AG08396 (cell line): ENCODE data around the gene ZNF277.
A peak's percentile ranks its signal among the peaks of the same experiment; 100 is the strongest.

ENCODE experiments used
- DNase-seq: peaks from one replicate; pipeline ENCODE4 v3.0.0; 2012; ENCODE audit warnings: low spot score, mixed read lengths

ZNF277 gene, protein sequence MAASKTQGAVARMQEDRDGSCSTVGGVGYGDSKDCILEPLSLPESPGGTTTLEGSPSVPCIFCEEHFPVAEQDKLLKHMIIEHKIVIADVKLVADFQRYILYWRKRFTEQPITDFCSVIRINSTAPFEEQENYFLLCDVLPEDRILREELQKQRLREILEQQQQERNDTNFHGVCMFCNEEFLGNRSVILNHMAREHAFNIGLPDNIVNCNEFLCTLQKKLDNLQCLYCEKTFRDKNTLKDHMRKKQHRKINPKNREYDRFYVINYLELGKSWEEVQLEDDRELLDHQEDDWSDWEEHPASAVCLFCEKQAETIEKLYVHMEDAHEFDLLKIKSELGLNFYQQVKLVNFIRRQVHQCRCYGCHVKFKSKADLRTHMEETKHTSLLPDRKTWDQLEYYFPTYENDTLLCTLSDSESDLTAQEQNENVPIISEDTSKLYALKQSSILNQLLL

DNA sequence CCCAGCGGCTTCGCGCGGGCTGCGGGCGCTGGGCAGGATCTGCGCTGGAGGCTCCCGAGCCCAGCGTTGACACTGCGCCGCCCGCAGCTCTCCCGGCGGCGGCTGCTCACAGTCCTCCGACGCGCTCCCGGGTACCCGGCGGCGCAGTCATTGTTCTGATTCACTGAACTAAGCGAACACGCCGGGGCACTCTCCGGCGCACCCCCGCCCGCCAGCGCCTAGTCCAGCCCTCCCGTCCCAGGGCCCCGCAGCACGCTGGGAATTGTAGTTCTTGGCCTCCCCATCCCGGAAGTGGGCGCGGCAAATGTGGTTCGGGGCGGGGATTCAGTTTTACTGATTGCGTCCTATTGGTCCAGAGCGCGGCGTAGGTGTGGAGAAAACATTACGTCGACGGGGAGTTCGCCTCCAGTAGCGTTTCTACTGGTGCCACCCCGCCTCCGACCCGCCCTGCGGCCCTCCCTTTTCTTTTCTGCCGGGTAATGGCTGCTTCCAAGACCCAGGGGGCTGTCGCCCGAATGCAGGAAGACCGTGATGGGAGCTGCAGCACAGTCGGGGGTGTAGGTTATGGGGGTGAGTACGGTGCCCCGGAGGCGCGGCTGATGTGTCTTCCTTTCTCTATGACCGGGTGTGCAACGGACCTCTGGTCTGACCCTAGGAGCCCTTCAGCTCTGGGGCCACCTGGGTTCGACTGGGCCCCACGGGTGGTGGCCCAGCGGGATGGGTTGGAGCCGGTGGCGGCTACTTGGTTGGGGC, at the start of gene ZNF277, which contains the start of gene DOCK4:
Gene ZNF277, plus strand, starts transcription at position 458 of the 753 bp plus-strand sequence. Its CDS starts 22 bp downstream, at position 480.
Gene DOCK4, minus strand, starts transcription at position 162 of the 753 bp plus-strand sequence. CDS start 261 bp downstream, outside the sequence.
- DNase-seq = peak; percentile 95

DNA sequence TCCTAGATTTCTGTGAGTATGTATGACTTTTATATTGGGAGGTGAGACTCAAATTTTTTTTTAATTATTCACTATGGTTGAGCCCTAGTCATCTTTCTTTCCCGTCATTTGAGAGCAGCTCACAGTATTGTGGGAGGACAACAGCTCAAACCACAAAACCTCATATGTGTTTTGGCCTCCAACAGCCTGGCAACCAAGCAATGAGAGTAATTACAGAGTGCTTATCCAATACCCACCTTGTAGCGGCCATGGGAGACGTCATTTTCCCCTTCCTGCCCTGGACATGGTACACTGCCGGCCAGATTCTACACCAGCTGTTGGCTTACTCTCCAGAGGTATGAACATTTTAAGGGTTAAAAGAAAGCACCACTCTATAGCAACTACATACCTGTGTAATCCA, 49.4 kb upstream of the ZNF277 start:
- peak; percentile 24 for DNase-seq

DNA sequence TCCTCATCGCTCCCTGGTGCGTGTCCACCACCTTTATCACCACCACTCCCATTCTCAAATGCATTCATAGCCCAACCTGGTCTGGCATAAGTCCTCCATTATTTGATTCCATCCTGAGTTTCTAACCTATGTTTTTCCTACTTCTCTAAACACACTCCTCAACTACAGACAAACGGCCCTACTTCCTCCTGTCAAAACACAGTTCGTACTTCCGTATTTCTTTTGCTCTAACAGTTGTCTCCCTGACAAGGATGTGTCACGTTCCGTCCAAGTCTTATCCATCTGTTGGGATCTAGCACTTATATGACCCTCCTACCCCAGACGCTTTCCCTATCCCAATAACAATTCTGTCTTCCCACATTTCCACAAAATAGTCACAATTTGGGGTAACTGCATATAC, 47.1 kb upstream of the ZNF277 start:
- DNase-seq = no peak

DNA sequence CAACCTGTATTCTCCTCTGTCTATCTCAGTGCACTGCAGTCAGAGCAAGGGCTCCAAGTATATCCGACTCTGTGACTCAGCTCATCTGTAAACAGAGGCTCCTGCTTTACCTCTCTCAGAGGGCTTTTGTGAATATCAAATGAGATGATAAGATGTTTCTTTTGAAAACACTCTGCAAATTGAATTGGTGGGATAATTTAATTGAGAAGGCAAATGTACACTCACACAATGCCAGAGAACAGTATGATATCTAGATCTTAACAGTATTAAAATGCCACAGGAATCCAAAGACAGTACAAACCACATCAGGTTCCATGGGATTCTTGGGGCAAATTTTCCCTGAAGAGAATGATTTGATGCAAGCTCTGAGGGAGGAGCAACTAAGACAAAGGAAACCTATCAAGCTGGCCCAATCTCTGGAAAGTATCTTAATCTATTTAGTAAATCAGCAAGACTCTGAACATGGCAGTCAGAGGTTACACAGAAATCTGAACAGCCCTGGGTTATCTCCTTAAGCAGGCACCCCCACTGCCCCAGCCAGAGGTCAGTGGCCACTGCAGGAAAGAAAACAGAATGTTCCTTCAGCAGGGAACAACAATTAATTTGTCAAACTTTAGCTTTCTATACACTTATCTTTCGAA, 46.2 kb upstream of the ZNF277 start:
- no peak for DNase-seq

DNA sequence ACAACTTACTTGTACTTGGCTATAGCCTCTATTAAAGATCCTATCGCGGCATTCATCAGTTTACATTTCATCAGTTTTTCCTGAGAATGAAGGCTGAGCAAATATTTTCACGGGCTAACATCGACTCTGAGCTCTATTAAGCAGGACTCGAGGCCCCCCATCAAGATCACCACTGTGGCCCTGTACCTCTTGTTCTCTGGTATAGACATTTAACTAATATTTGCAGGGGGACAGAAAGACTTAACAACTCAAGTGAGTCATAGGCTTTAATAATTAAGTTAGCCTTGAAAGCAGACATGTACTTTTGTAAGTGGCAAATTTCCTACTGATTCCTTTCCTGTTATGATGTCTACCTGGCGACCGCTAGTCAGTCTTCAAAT, 45.7 kb upstream of the ZNF277 start:
- no peak for DNase-seq

DNA sequence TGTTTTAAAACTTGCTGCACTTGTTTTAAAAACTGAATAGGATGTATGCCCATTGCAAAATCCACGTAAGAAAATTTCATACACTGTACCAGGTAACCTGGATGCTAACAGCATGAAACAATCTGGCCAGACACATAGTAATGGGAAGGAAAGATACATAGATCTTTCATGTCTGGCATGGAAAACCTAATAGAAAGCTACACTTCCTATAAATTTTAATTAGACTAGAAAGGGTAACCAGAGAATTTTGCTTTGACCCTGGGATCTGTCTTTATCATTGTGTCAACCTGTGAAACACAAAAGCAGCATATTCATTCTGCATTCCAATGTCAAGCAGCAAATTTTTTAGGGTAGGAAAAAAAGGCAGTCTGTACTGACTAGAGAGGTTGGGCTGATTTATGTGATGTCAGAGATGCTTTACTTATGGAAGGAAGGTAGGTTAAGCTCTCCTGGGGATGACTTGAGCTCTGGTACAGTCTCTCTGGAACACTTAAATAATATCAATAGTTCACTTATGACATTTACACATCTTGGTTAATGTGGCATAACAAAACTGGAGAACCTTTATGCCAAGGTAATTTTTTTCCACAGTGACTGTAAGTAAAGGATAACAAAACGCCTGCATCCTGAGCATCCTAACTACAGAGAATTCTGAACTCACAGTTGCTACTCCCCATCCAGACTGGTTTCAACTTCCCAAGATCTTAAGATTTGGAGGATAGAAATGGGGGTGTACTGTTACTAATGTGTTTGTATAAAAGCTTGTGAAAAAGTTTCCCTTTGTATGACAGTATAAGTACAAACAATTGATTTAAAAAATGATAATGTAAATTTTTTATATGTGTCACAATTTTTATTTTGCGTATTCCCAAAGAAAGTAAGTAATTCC, 45.0 kb upstream of the ZNF277 start:
- no peak for DNase-seq

DNA sequence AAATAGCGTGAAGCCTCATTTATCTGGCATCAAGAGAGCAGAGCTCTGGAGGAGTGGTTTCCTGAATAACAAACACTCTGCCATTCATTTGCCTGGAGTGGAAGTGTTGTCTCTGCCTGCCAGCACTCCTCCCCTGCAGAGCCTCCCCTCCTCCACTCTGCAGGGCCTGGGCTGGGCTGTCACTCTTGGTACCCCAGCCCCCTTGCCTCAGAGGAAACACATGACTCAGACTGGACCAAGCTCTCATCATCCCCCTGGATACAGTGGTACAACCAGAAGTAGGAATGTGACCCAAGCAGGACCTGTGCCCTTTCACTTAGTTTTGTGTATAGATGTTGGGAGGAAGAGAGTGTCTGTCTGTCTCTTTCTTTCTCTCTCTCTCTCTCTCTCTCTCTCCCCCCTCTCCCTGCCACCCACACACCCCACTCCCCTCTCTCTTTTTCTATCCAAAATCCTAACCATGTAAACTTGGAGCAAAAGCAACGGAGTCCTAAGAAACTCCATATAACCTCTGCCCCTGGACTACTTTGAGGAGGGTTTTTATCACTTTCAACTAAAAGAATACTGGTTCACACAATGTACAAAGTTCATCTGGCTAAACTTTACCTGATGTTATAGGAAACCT, 44.2 kb upstream of the ZNF277 start:
- peak; percentile 33 for DNase-seq

DNA sequence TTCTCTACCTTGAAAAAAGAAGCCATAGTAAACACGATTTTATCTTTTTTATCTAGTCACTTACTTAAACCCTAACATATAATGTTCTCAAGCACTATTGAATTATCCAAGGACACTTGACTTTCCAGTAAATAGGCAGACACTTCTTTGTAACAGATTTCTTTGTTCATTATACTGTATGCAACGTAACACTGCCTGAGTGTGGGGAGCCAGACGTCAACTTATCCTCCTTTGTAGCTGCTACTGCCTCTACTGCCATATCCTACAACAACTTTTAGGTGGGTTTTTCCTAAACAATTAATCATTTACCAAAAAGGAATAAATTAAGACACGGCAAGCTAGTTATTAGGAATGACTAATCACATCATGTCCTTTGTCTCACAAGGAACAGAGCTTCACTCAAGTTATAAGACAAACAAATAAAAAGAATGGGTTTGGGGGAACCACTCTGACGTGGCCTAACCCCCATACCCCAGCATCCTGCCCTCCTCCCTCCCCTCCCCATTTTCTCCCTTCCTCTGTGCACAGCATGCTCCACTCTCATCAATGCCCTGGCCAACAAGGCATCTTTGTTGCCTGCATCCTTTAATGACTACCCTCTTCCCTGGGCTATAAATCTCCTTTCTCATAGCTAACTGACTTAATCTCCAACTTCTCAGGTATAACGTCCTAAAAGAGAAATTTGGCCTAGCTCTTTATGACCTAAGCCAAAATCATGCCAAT, 43.5 kb upstream of the ZNF277 start:
- no peak for DNase-seq

DNA sequence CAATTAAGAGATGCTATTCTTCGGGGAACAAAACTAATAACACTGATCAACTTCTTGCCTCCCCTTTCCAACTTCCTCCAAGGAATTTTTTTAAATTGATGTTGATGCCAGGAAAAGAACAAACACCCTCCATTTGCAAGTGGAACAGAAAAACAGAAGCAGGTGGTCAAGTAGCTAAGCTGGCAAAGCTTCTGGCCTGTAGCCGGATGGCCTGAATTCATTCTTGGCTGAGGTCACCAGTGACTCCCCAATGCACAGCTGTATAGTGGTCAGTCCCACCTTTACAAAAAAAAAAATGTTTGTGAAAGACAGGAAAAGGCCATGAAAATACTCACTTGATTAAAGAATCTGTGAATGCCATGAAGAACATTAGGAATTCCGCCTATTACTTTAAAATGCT, 39.3 kb upstream of the ZNF277 start:
- DNase-seq = no peak

DNA sequence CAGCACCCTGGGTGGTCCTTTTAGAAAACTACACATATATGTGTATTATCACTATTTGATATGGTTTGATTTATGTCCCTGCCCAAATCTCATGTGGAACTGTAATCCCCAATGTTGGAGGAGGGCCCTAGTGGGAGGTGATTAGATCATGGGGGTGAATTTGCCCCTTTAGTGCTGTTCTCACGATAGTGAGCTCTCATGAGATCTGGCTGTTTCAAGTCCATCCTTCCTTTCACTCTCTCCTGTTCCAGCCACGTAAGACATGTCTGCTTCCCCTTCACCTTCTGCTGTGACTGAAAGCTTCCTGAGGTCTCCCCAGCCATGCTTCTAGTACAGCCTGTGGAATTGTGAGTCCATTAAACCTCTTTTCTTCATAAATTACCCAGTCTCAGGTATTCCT, 37.6 kb upstream of the ZNF277 start:
- DNase-seq = no peak

DNA sequence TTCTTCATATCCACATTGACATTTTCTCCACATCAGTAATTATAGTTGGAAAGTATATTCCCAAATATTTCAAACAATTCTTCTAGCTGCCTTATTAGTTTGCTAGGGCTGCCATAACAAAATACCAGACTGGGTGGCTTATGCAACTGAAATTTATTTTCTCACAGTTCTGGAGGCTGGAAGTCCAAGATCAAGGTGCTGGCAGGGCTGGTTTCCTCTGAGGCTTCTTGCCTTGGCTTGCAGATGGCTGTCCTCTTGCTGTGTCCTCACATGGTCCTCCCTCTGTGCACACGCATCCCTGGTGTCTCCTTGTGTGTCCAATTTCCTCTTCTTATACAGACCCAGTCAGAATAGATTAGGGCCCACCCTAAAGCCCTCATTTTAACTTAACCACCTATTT, 34.8 kb upstream of the ZNF277 start:
- DNase-seq = no peak

DNA sequence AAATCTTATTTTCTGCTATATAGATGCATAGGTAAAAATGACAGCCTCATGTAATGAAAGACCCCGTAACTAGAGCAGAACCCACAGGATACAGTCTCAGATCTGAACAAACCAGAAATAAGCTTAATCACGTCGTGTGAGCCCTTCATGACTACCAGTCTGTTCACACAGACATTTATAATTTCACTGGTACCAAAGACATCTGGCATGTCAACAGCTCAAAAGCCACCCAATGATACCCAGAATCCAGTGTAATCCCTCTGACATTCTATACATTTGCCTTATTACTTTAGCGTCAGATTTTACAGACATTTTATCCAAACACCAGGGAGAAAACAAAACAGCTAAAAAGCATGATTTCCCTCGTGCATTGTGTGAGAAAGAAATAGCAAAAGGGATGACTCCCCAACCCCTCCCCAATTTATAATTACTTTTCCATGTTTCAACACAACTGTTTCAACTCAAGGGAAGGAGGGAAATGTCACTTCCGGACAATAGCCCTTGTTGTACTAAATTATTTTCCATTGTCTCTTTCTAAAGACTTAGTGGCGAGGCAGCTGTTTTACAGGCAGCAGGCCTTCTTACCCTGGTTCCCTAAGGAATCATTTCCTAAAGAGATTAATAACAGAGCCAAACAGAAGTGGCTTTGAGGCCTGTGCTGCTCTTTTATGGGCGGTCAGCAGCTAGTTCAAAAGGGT, 33.5 kb upstream of the ZNF277 start:
- DNase-seq = no peak

DNA sequence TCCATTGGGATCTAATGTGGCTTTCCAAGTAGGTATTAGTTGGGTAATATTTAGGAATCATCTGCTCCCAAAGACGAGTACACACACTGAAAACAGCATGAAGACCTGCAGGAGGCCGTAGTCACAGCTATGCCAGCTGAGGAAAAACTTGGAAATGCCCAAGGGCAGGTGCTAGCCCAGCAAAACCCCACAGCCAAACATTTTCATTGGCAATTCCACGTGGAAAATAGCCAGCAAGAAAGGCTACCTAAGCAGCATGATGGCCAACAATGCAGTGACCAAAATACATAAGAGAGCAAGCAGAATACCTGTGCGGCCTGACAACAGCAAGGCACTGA, 33.0 kb upstream of the ZNF277 start:
- no peak for DNase-seq

DNA sequence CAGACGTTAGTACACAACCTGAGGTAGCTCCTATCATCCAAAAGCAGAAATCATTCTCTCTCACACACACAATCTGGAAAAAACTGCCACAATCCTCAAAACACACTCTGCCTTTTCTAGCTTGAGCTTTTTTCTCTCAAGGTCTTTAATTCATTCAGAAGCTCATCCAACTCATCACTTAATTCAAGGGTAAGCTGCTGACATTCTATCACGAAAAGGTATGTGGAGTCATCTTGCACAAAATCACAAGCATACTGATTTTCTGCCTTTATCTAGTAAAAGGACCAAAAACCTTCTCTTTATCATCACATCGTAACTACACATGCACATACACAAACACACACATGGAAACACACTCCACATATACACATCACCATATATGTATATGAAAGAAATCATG, 32.3 kb upstream of the ZNF277 start:
- DNase-seq = no peak

DNA sequence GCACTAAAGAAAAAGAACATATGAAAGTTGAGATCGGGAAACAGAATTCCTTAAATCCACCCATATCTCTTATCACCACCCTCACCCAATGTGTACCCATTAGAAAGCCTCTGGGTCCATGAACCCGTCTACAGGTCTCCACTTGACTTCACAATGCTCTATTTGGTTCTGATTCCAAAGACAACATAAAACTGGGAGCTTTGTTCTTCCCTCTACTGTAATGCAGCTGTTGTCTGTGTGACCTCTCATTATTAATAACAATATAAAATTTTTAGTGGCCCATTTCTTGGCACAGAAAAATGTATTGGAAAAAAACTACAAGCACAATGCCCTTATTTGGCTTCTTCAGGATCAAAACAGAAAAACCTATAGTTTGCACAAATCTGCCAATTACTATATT, 30.3 kb upstream of the ZNF277 start:
- DNase-seq = no peak

DNA sequence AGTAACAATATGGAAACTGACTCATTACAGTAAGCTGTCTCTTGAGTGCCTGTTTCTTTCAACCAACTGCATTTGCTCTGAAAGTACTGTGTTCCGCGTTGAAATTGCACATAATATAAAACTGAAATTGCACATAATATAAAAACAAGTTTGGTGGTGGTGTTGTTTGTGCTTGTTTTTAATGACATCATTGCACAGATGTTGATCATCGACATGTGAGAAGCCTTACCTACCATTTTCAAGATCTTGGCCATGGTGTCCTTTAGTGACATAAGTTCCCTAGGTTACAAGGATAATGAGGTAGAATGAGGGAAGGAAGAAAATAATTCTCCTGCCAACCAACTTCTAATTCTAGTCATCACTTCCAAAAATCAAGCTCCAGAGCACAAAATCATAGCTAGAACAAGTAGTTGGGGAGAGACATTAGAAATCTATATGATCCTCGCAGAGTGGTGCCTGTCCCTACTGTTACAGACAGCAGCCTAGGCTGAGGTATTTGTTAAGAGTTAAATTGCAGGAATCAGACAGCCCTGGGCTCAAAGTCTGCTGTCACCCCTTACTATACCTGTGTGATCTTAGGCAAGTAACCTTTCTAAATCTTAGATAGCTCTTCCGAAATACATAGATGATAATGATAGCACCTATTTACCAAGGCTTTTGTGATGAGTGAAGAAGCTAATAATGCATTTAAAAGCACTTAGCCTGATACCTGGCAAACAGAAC, 29.6 kb upstream of the ZNF277 start:
- DNase-seq = no peak

DNA sequence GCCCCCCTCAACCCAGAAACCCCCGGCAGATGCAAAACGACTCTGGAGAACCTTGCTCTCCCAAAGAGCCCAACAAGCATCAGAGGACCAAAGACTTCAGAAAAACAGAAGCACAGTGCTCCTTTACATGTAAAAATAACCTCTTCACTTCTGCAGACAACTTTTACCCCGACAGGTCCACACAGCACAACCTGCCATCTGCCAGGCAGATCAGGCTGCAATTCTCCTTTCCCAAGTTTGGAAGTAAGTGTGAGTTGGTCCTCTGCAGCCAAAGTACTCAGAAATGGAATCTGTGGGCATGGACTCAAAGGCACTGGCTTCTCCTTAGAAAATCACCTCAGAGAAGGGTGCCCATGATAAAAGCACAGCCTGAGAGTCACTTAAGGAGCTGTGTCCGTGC, 26.3 kb upstream of the ZNF277 start:
- no peak for DNase-seq

DNA sequence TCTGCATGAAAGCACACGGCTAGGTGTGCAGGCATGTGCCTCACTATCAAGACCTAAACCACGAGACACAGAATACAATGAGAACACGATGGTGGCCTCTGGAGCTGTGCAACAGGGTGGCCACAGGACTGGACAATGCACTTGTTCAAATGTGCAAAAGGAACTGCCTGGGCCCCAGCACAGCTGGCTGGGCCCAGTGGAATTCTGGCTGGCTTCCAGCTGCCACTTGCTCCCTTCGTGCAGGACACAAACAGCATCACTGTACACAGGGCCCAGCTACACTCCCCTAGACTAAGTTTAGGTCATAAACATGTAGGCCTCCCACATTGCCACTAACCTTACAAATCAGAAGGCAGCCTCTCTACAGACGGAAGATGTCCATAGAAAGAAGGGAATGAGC, 23.7 kb upstream of the ZNF277 start:
- no peak for DNase-seq

DNA sequence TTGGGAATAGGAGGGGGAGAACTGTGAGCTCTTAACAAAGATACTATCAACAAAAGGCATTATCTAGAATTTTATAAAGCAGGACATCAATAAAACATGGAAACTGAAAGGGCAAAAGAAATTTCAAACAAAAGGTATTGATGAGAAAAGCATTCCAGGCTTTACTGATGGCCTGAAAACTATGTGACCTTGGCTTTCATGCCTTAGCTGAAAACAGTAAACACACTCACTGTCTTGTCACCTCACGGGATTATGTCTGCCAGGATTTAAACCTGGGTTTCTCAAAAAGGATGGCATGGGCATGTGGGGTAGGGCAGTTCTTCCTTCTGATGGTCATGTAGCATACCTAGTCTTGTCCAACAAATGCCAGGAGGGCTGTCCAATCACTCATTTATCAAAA, 23.2 kb upstream of the ZNF277 start:
- no peak for DNase-seq
